Measurements from ENCODE around the gene CFAP20DC.
"Not testable (repeated sequence)": the region's sequence is repeated elsewhere in the genome, so short reads cannot be mapped to it uniquely, and the experiment has no call there.

CFAP20DC gene

DNA sequence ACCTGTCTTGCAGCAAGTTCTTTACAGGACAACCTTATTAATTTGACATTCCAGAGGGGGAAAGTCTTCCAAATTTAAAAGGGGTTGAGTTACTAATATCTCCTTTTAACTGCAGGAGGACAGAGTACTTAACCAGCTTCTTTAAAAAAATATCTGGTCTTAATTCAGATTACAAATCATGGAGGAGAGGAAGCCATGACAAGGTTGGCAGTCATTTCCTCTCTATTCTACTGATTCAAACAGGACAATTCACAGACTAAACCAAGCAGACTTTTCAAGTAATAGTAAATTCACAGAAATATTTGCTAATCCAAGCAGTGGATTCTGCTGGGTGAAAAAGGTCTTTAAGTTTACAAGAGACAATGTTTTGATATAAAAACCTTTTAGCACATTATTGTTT is 185.3 kb downstream of the CFAP20DC start:
- DNase-seq = no peak

DNA sequence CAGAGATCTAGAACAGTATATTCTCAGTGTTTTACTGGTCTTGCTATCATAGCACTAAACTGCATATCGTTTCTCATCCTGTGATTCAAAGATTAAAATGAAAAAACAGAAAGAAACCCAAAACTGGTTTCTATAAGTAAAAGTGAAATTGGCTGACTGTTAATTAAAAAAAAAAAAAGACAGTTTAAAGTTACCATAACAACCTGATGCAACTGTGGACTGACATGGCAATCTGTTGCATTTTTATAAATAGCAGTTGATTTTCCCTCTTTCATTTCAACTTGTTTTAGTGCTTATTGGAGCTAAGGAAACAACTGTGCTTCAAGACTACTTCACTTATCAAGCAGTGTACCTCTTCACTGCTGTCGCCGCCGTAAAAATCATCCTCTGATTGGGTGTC is 186.6 kb downstream of the CFAP20DC start:
- no peak for DNase-seq

DNA sequence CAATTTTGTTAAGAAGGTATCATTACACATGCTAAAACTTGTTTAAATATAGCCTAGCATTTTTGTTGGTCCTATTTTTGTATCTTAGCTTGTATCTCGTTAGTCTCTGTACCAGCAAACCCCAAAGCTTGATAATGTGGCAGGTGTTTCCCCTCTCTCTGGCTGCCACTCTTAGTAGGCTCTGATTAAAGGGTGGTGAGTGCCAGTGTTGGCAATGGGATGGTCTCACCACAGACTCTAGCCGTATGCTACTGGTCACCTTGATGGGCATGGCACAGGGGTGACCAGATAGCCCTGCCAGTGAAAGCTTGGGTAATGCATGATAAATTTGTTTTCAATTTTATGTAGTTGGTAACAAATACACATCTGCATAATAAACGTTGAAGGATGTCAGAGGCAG is 188.3 kb downstream of the CFAP20DC start:
- DNase-seq = no peak

DNA sequence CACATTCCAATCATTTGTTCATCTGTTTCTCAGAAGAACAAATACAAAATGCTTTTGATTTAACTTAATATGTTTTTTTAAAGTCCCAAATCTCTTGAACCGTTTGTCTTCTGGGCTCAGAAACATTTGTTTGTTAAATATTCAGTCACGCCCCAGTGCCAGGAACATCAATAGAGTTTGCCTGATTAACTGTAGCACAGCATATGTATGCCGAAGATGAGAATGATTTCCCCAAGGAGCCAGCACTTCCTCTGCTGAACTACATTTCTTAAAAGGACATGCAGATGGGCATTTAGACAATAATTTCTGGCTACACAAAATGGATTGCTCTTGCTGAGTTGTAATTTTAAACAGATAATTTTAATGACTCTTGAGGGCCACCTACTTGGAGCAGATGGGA is 191.7 kb downstream of the CFAP20DC start:
- no peak for DNase-seq

DNA sequence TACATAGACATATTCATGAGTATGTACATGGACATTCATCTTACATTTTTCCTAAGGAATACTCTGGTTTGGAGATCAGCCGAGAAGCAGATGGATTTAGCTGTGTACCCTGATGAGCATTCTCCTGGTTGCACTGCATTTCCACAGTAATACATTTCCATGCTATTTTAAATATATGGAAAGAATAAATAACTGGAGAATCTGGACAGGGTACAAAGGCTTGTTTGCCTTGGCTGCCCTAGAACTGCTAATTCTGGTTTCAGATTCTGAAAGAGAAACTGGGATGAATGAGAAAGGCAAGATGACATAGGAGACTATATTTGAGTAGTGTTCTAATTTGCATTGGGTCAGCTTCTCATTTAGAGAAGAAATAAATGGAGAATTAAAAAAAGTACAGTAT is 192.4 kb downstream of the CFAP20DC start:
- no peak for DNase-seq

DNA sequence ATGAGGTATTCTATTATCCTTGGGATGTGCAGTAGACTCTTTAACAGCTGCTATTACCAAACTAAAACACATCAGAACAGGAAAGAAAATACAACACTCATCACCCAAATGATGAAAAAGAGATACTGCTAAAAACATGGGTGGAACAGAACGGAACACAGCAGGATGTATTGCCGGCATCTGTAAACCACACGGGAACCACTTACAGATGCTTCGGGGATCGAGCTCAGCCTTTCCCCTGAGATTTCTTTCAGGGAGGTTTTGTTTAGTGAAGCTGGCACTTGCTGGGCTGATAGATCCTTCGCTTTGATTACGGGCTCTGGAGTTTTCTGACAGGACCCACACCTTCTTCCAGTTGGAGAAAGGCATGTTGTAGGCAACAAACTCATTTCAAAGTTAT is 201.0 kb downstream of the CFAP20DC start:
- no peak for DNase-seq

DNA sequence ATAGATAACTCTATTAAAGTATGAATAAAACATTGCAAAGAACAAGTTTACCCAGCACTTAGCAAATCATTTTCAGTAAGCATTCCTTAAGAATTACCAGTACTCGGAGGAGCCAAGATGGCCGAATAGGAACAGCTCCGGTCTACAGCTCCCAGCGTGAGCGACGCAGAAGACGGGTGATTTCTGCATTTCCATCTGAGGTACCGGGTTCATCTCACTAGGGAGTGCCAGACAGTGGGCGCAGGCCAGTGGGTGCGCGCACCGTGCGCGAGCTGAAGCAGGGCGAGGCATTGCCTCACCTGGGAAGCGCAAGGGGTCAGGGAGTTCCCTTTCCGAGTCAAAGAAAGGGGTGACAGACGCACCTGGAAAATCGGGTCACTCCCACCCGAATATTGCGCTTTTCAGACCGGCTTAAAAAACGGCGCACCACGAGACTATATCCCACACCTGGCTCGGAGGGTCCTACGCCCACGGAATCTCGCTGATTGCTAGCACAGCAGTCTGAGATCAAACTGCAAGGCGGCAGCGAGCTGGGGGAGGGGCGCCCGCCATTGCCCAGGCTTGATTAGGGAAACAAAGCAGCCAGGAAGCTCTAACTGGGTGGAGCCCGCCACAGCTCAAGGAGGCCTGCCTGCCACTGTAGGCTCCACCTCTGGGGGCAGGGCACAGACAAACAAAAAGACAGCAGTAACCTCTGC is 207.6 kb downstream of the CFAP20DC start:
- DNase-seq = not testable (repeated sequence)

DNA sequence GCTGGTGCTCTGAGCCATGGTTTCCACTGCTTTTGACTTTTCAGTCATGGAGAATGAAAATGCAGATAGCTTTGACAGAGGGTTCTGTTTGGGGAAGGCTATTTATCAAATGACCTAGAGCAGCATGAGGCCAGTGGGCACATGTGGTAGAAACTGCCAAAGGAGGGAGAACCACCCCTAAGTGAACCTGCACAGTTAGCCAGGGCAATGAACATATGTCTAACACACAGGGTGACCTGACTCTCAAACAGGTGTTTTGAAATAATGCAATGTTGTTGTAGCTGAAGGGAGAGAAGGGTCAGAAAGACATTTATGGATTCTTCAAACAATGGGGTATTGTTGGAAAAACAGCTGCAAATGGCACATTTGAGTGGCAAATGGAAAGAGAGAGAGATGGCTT is 208.9 kb downstream of the CFAP20DC start:
- DNase-seq = no peak

DNA sequence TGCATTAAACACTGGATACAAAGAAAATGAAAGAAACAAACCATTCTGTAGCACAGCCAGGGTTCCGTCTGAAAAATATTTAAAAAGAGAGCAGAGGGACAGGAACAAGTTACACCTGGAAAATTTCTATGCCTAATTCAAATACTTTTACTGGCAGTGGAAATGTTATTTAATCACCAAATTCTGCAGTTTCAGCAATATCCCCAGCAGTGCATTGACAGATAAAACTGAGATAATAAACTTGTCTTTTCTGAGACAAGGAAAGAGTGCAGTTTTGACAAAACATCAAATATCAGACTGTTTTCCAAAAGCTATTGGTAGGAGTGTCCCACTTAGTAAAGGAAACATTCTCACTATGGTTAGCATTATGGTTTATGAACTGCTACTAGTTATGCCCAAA is 209.9 kb downstream of the CFAP20DC start:
- DNase-seq = no peak

DNA sequence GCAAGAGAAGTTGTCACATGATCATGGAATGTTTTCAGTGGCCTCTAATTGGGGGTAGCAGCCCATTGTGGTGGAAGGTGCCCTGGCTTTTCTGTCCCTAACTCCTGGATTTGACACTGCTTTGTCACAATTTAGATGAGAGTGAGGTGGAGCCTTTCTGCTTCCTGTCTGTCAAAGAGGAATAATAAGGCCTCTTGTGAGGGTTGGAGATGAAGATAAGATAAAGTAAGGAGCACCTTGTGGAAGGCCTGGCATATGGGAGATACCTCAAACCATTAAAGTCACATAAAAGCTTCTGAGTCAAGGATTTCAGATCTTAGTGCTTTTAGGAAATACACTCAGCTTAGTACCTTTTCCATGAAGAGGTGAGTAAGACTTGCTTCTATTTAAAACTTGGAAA is 210.6 kb downstream of the CFAP20DC start:
- no peak for DNase-seq

DNA sequence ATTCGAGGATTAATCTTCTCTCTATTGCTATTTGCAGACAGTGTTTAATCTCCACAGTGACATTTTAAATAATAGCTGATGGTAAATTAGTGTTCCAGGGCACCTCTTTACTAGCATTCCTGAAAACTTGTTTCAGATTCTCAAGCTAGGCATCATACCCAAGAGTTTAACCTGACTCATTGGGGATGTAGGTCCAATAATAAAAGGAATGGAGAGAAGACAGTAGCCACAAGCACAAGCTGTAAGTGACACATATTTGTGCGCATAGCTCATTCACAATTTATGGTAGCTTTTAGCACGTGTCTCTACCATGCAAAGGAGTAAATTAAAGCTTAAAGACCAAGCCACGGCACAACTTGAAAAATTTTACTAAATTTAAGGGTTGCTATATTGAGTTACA is 212.0 kb downstream of the CFAP20DC start:
- DNase-seq = no peak

DNA sequence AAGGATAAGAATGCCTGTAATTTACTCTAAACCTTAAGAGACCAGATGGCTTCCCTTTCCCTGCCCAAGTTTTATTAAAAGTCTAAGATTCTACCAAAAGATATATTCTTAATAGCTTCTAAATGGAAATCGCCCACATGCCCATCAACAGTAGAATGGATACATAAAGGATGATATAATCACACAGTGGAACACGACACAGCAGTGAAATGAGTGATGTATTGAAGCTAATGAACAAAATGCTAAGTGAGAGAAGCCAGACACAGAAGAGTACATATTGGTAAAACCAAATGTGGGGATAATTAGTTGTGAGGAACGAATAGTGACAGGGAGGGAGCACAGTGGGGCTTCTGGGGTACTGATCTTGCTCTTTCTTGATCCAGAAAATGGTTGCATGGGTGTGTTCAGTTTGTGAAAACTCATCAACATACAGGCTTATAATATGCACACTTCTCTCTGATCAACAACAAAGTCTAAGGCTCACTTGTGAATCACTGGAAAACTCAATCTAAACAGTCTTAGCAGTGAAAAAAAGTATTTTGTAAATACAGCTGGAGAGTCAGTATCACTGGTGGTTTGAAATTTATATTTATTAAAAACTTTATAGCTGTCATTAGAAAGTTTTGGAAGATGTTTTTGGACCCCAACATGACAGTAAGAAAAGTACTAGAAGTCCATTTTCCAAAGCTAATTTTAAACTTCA is 212.5 kb downstream of the CFAP20DC start:
- no peak for DNase-seq

DNA sequence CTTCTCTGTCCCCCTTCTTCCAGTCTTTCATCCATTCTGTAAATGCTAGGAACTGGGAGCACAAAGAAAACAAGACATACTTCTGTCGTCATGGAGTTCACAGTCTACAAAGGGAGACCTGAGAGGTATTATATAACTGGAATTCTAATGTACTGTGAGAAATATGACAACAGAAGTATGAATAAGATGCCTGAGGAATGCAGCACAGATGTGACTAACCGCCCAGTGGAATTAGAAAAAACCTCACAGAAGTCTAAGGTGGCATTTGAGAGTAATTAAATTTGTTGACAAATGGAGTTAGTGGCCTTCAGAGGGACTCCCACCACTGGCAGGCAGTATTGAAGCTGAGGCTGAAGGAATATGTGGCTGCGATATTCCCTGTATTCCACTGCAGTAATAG is 214.7 kb downstream of the CFAP20DC start:
- no peak for DNase-seq

DNA sequence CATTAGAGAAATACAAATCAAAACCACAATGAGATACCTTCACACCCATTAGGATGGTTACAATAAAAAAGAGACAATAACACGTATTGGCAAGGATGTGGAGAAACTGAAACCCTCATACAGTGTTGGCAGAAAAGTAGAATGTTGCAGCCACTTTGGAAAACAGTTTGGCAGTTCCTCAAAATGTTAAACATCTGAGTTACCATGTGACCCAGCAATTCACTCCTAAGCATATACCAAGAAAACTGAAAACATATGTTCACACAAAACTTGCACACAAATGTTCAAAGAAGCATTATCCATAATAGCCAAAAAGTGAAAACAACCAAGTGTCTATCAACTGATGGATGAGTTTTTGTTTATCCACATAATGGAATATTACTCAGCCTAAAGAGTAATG is 216.3 kb downstream of the CFAP20DC start:
- no peak for DNase-seq

DNA sequence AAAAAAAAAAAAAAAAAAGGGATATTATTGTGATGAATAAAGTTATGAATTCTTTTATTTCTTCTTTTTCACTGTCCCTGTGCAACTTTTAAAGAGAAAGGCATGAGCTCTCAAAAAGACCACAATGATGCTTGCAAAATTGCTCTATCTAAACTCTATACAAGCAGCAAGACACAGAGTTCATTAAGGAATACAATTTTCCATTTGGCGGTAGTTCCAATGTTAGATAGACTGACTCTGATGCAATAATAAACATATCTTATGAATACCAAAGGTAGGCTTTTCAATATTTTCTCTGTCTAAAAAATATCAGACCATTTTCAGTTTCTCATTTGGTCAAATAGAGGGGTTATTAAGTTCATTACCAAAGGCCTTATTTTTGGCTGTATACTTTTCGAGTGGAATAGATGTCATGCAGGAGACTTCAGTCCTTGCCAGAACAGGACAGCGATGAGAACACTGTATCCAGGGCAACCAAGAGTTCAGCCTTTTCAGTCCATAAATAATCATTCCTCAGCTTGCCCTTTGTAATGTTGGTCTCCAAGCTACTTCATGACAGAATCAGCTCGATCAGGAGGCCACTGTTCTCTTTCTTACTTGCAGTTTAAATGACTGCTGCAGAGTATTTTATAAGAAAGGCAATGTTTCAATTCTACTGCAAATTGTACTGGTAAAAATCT is 220.4 kb downstream of the CFAP20DC start:
- DNase-seq = no peak

DNA sequence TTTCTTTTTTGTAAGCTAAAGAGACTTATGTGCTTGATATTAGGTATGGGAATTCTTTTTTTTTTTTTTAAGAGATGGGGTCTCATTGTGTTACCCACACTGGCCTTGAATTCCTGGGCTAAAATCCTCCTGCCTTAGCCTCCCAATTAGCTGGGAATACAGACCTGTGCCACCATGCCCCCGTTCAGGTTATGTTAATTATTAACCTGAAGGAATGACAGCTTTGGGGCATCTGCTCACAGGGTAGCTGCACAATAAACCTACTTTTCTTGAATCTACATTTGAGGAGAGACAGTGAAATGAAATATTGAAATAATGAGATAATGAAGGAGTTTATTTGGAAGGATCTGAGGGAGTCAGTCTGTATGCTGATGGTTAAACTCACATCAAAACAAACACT is 225.0 kb downstream of the CFAP20DC start:
- DNase-seq = no peak

DNA sequence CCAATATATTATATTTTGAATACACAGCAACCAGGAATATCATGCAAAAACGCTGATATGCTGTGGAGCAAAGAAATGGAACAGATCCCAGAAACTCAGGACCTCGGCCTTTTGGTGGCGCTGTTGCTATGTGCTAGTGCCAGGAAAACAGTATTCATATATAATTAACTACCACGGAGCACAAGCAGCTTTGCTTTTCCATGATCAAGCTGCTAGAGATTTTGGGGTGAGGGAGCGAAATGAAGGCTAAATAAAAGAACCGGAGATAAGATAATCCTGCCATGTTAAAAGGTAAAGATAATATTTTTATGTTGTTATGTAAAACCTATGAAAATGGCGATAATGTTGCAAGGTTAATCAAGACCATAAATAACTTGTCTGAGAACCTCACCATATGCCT is 225.5 kb downstream of the CFAP20DC start:
- DNase-seq = no peak

DNA sequence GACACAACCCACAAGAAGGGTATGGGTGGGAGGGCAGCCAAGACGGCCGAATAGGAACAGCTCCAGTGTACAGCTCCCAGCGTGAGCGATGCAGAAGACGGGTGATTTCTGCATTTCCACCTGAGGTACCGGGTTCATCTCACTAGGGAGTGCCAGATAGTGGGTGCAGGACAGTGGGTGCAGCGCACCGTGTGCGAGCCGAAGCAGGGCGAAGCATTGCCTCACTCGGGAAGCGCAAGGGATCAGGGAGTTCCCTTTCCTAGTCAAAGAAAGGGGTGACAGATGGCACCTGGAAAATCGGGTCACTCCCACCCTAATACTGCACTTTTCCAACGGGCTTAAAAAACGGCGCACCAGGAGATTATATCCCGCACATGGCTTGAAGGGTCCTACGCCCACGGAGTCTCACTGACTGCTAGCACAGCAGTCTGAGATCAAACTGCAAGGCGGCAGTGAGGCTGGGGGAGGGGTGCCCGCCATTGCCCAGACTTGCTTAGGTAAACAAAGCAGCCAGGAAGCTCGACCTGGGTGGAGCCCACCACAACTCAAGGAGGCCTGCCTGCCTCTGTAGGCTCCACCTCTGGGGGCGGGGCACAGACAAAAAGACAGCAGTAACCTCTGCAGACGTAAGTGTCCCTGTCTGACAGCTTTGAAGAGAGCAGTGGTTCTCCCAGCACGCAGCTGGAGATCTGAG is 243.1 kb downstream of the CFAP20DC start:
- not testable (repeated sequence) for DNase-seq

DNA sequence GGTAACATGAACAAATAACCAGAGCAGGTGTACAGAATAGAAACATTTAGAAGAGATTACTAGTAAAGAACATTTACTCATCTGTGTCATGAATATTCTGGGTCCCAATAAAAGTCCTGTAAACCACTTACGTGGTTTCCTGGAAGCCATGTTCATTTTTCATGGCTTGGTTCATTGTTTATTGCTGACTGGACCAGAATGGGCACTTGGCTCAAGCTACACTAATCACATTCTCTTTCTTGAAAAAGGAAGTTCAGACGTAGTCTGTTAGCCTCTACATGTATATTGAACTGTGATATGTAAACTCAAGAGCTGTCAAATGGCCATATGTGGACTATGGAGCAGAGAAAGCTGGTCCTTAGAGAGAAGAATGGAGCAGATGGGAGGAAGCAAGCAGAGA is 244.9 kb downstream of the CFAP20DC start:
- DNase-seq = no peak

DNA sequence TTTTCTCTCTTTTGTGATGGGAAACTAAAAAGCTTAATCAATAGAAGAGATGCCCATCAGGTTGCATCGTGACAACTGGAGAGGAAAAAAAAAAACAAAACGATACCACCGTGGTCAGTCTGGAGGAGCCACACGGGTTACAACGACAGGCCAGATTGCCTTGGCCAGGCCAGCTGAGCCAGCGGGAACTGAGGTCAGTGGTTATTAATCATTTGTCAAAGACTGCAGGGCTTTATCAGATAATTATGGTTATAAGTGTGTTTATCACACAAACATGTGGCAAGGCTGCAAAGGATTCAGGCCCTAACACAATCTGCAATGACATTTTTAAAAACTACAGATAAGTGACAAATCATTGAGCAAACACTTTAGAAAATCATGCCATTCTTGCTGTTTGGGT is 248.3 kb downstream of the CFAP20DC start:
- no peak for DNase-seq

DNA sequence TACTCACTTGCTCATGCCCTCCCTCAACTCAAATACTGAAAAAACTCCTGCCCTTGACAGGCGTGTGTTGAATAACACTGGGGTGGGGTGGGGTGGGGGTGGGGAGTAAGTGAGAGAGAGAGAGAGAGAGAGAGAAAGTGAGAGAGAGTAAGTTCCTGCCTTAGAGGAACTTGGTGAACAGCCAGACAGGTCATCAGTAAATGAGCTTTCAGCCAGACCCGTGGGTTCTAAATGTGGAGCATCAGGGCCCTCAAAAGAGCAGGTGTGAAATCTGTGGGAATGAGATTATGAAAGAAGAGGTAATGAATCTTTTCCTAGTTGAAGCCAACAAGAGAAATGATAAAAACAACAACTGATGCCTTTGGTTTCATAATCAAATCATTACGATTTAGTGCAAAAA is 248.9 kb downstream of the CFAP20DC start:
- DNase-seq = no peak

DNA sequence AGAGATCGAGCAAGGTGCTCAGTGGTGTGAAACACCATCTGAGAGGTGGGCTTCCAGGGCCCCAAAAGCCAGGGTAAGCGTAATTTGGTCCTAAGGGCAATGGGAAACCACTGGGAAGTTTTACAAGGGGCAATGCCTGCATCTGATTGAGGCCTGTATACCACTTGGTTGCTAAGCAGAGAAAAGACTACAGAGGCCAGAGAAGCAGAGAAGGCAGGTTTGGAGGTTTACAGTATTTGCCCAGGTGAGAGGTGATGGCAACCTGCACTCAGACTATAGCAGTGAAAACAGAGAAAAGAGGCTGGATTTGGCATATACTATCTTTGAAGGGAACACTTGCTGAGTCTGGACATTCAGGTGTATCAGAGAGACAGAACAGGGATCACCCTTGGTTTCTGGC is 249.8 kb downstream of the CFAP20DC start:
- DNase-seq = no peak

DNA sequence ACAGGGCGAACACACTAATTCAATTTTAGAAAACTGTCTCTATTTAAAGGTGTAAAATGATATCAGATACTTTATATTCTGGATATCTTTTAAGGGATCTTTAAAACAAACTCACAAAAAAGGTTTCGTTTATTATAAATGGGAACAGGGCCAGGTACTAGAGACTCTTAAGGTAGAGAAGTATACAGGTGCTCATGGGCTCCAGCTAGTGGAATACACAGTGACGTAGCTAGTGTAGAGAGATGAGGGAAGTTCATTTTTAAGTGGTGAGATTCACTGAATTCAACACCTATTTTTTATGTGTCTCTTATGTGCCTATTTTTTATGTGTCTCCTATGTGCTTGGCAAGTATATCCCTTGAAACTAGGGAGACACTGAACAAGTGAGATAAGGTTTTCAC is 250.6 kb downstream of the CFAP20DC start:
- DNase-seq = no peak

DNA sequence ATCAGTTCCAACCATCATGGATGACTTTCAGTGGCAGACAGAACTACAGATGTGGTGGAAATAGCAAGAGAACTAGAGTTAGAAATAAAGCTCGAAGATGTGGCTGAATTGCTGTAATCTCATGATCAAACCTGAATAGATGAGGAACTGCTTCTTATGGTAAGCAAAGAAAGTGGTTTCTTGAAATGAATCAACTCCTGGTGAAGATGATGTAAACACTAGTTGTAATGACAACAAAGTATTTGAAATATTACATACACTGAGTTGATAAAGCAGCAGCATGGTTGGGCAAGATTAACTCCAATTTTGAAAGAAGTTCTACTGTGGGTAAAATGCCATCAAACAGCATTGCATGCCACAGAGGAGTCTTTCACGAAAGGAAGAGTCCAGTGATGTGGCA is 251.5 kb downstream of the CFAP20DC start:
- no peak for DNase-seq

Measured in activated gamma-delta T cell (primary cell).